Measurements from ENCODE around the gene PRR20C. TPM values are rescaled to one million over a fixed set of nuclear protein-coding genes. Genes with fewer than 3 reads are reported as not detected.

Gene PRR20C
- not detected in 2 replicates for total RNA-seq

DNA sequence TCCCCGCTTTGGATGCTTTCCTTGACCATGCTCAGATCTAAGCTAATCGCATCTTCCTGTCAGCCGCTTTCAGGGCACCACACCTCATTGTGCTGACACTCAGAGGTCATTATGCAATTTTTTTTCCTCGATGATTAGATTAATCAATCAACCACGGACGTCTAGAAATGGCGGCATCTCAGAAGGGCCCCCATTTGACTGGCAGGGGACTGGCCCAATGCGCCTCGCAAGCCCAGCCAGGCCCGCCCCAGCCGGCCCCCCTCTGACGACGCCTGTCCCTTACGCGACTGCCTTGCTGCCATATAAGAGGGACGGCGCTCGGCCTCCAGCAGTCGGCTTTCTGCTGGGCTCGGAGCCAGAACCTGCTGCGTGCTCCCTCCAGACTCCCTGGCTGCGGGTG is at the start of gene PRR20C:
Gene PRR20C, plus strand, starts transcription at position 301 of the 400 bp plus-strand sequence. CDS start 387 bp downstream, outside the sequence.

GRCh38 chr13:57140235-57140968 is 13.5 kb upstream of the PRR20C start, which contains the start of gene PRR20A:
Gene PRR20A, plus strand, starts transcription at chr13:57140918. Its CDS starts 387 bp downstream, at chr13:57141305.

DNA sequence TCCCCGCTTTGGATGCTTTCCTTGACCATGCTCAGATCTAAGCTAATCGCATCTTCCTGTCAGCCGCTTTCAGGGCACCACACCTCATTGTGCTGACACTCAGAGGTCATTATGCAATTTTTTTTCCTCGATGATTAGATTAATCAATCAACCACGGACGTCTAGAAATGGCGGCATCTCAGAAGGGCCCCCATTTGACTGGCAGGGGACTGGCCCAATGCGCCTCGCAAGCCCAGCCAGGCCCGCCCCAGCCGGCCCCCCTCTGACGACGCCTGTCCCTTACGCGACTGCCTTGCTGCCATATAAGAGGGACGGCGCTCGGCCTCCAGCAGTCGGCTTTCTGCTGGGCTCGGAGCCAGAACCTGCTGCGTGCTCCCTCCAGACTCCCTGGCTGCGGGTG is 6.7 kb upstream of the PRR20C start, which contains the start of gene PRR20B:
Gene PRR20B, plus strand, starts transcription at position 301 of the 400 bp plus-strand sequence. CDS start 387 bp downstream, outside the sequence.

GRCh38 chr13:57160332-57160731 is 6.5 kb downstream of the PRR20C start, which contains the start of gene PRR20D:
Gene PRR20D, plus strand, starts transcription at chr13:57160632. Its CDS starts 387 bp downstream, at chr13:57161019.

GRCh38 chr13:57166897-57167296 is 13.0 kb downstream of the PRR20C start, which contains the start of gene PRR20E:
Gene PRR20E, plus strand, starts transcription at chr13:57167197. Its CDS starts 387 bp downstream, at chr13:57167584.

Other genes with a start within 250 kb of the PRR20C start
- gene PRR20A, start 13.1 kb upstream of the PRR20C start, total RNA-seq, result not detected in 2 replicates
- gene PRR20B, start 6.6 kb upstream of the PRR20C start, total RNA-seq, result not detected in 2 replicates
- not detected in 2 replicates for gene PRR20D, start 6.6 kb downstream of the PRR20C start, total RNA-seq
- not detected in 2 replicates for gene PRR20E, start 13.1 kb downstream of the PRR20C start, total RNA-seq